Osteoblast (primary cell): ENCODE results near the gene RBPJ. TPM values are rescaled to one million over a fixed set of nuclear protein-coding genes. Genes with fewer than 3 reads are reported as not detected.

Experiments
- DNase-seq: peaks from one replicate; pipeline ENCODE4 v3.0.0; 2011; ENCODE audit warnings: low spot score, mixed read lengths; ENCODE audit not compliant: insufficient read length; ENCODE audit errors: missing footprints
- H2AFZ ChIP-seq: 2 replicates; pipeline ENCODE4 v1.6.0; 2011; ENCODE audit warnings: mild to moderate bottlenecking, low read length
- H3K27ac ChIP-seq: 2 replicates; pipeline ENCODE4 v1.5.1; 2011; ENCODE audit warnings: mild to moderate bottlenecking, low read depth, low read length, moderate library complexity
- H3K27me3 ChIP-seq: 2 replicates; pipeline ENCODE4 v1.6.0; 2012; ENCODE audit warnings: mild to moderate bottlenecking, control low read depth, inconsistent platforms, low read length, moderate library complexity; ENCODE audit not compliant: insufficient read depth
- H3K36me3 ChIP-seq: 2 replicates; pipeline ENCODE4 v1.5.1; 2011; ENCODE audit warnings: mild to moderate bottlenecking, low read length, control low read depth, moderate library complexity; ENCODE audit not compliant: insufficient read depth
- H3K4me1 ChIP-seq: 2 replicates; pipeline ENCODE4 v1.5.1; 2011; ENCODE audit warnings: mild to moderate bottlenecking, low read length, control low read depth, moderate library complexity; ENCODE audit not compliant: insufficient read depth
- H3K4me2 ChIP-seq: 2 replicates; pipeline ENCODE4 v1.6.0; 2011; ENCODE audit warnings: mild to moderate bottlenecking, low read length; ENCODE audit not compliant: insufficient read depth
- H3K4me3 ChIP-seq: fragments of 200-600 bp; sonication (generic); 3 replicates; pipeline ENCODE4 v1.5.1; 2012; ENCODE audit warnings: mild to moderate bottlenecking, low read length, inconsistent platforms; ENCODE audit not compliant: insufficient read depth
- H3K79me2 ChIP-seq: 2 replicates; pipeline ENCODE4 v1.6.0; 2012; ENCODE audit warnings: mild to moderate bottlenecking, low read length, control low read depth, inconsistent platforms; ENCODE audit not compliant: insufficient read depth
- H3K9me3 ChIP-seq: 2 replicates; pipeline ENCODE4 v1.5.1; 2011; ENCODE audit warnings: low read depth, low read length, control low read depth
- H4K20me1 ChIP-seq: 2 replicates; pipeline ENCODE4 v1.6.0; 2012; ENCODE audit warnings: mild to moderate bottlenecking, low read length, control low read depth; ENCODE audit not compliant: insufficient read depth
- CTCF ChIP-seq: IDR thresholded peaks from 2 replicates; pipeline ENCODE4 v1.5.1; 2011; ENCODE audit warnings: mild to moderate bottlenecking, low read depth, low read length, moderate library complexity; ENCODE audit errors: extremely low read depth
- total RNA-seq: library from RNA; depleted of rRNA; stranded (reverse); fragments of >200 nt; gene quantifications from 2 replicates; pipeline ENCODE4 v1.2.3, GENCODE V29; 2012

RBPJ gene
- total RNA-seq, 1 donor, result 106 TPM

- Histone ChIP-seq H3K27ac (peak overlapping the region; percentile 35), H4K20me1 (peaks cover 49% of the 10 kb centered on the region), H2AFZ (no peak overlapping the region), H3K4me2 (peak overlapping the region; percentile 41), H3K9me3 (no peaks in the 10 kb centered on the region), H3K79me2 (peaks cover 93% of the 10 kb centered on the region), H3K36me3 (no peaks in the 10 kb centered on the region), H3K4me1 (peaks cover 43% of the 10 kb centered on the region), H3K27me3 (no peaks in the 10 kb centered on the region), H3K4me3 (peak overlapping the region; percentile 22)
- no peak for TF ChIP-seq CTCF
- no peak for DNase-seq
Observed at GRCh38 chr4:26345565-26345938, 24.7 kb downstream of the RBPJ start.

GRCh38 chr4:26346203-26346620, 25.4 kb downstream of the RBPJ start:
- DNase-seq, result no peak
- H3K4me1 ChIP-seq, result peaks cover 43% of the 10 kb centered on the region
- no peak overlapping the region for H2AFZ ChIP-seq

GRCh38 chr4:26349496-26349895, 28.7 kb downstream of the RBPJ start:
- Histone ChIP-seq H3K4me2 (no peak overlapping the region), H3K4me3 (no peak overlapping the region), H2AFZ (no peak overlapping the region), H3K4me1 (peaks cover 18% of the 10 kb centered on the region), H3K79me2 (peaks cover 94% of the 10 kb centered on the region), H3K36me3 (no peaks in the 10 kb centered on the region), H3K27me3 (no peaks in the 10 kb centered on the region), H4K20me1 (peaks cover 54% of the 10 kb centered on the region), H3K9me3 (no peaks in the 10 kb centered on the region), H3K27ac (no peak overlapping the region)
- TF ChIP-seq CTCF, result no peak
- DNase-seq, result no peak

More at GRCh38 chr4:26346203-26346620, 25.4 kb downstream of the RBPJ start:
- peaks cover 93% of the 10 kb centered on the region for H3K79me2 ChIP-seq
- no peaks in the 10 kb centered on the region for H3K27me3 ChIP-seq
- H3K27ac ChIP-seq, result no peak overlapping the region
- H4K20me1 ChIP-seq, result peaks cover 50% of the 10 kb centered on the region
- peak overlapping the region; percentile 22 for H3K4me3 ChIP-seq
- peak overlapping the region; percentile 41 for H3K4me2 ChIP-seq
- H3K36me3 ChIP-seq, result no peaks in the 10 kb centered on the region
- no peaks in the 10 kb centered on the region for H3K9me3 ChIP-seq
- no peak for TF ChIP-seq CTCF

- DNase-seq, result no peak
- no peaks in the 10 kb centered on the region for H3K27me3 ChIP-seq
- no peak overlapping the region for H3K4me2 ChIP-seq
- no peaks in the 10 kb centered on the region for H3K9me3 ChIP-seq
- no peak for TF ChIP-seq CTCF
- H3K27ac ChIP-seq, result no peak overlapping the region
- H2AFZ ChIP-seq, result no peak overlapping the region
- H3K79me2 ChIP-seq, result peaks cover 94% of the 10 kb centered on the region
- H3K4me1 ChIP-seq, result peaks cover 13% of the 10 kb centered on the region
- H3K4me3 ChIP-seq, result no peak overlapping the region
- no peaks in the 10 kb centered on the region for H3K36me3 ChIP-seq
- H4K20me1 ChIP-seq, result peaks cover 61% of the 10 kb centered on the region
Observed at GRCh38 chr4:26351685-26352084, 30.9 kb downstream of the RBPJ start.
